H1 (cell line): ENCODE results near the gene PRDM1. TPM values are rescaled to one million over a fixed set of nuclear protein-coding genes. Genes with fewer than 3 reads are reported as not detected.

Source experiments
- CTCF ChIA-PET: fragments of 300-600 bp; sonication (Branson Sonifier 250); formaldehyde crosslinking; loops from one replicate; lab custom pipeline; 2021; ENCODE audit not compliant: partially characterized antibody; lab: Charles Lee
- POLR2A ChIA-PET: fragments of 300-600 bp; sonication (Branson Sonifier 250); formaldehyde crosslinking; loops from one replicate; lab custom pipeline; 2021; ENCODE audit warnings: inconsistent platforms; ENCODE audit not compliant: partially characterized antibody; lab: Charles Lee
- DNase-seq, 2 experiments: peaks; one replicate each; pipeline versions ENCODE4 v3.0.0 to v3.0.0-alpha.2; 2010 to 2022; ENCODE audit warnings: low spot score in 2 of 2, low read depth in 1 of 2, mixed read lengths in 1 of 2
- FAIRE-seq: peaks from 2 replicates; lab custom pipeline; 2011; peaks lifted over from hg19 to GRCh38; lab: Jason Lieb, UNC
- H2AFZ ChIP-seq: 2 replicates; pipeline ENCODE4 v1.8.1; 2012; ENCODE audit warnings: low read length, inconsistent platforms
- H2AK5ac ChIP-seq: 2 replicates; pipeline ENCODE4 v1.6.1; 2013; ENCODE audit warnings: low read depth, low read length
- H2BK120ac ChIP-seq: replicated peaks from 2 replicates; pipeline ENCODE3; 2013; ENCODE audit warnings: low read depth, low read length, inconsistent platforms
- H2BK12ac ChIP-seq: 2 replicates; pipeline ENCODE4 v1.6.1; 2013; ENCODE audit warnings: low read depth, low read length
- H2BK15ac ChIP-seq: 2 replicates; pipeline ENCODE4 v1.6.1; 2013; ENCODE audit warnings: low read length
- H2BK20ac ChIP-seq: 2 replicates; pipeline ENCODE4 v1.6.1; 2013; ENCODE audit warnings: low read length
- H2BK5ac ChIP-seq: 2 replicates; pipeline ENCODE4 v1.6.1; 2013; ENCODE audit warnings: low read depth, low read length
- H3K14ac ChIP-seq: 2 replicates; pipeline ENCODE4 v1.6.1; 2013; ENCODE audit warnings: inconsistent platforms; ENCODE audit not compliant: insufficient read length
- H3K18ac ChIP-seq: 2 replicates; pipeline ENCODE4 v1.6.1; 2013; ENCODE audit warnings: low read length; ENCODE audit errors: extremely low read depth
- H3K23ac ChIP-seq: 2 replicates; pipeline ENCODE4 v1.6.1; 2013; ENCODE audit warnings: inconsistent platforms; ENCODE audit not compliant: insufficient read length
- H3K23me2 ChIP-seq: 2 replicates; pipeline ENCODE4 v1.6.1; 2013; ENCODE audit warnings: low read depth, low read length
- H3K27ac ChIP-seq: 2 replicates; pipeline ENCODE4 v1.6.1; 2011; ENCODE audit warnings: low read depth, low read length, inconsistent platforms
- H3K27me3 ChIP-seq, 4 experiments: replicated peaks in 1 of 4; 1 replicate in 1 of 4; 2 replicates in 3 of 4; pipeline versions ENCODE4 v1.6.1 to v1.8.1; 2011 to 2013; ENCODE audit warnings: low read length in 3 of 4, mild to moderate bottlenecking in 3 of 4, inconsistent platforms in 2 of 4, mixed read lengths in 2 of 4, moderate library complexity in 1 of 4; ENCODE audit not compliant: control insufficient read depth in 3 of 4, insufficient read depth in 3 of 4; ENCODE audit errors: extremely low read depth in 1 of 4
- H3K36me3 ChIP-seq, 4 experiments: 2 replicates each; pipeline versions ENCODE4 v1.6.1 to v1.8.1; 2011 to 2013; ENCODE audit warnings: mild to moderate bottlenecking in 4 of 4, low read length in 3 of 4, moderate library complexity in 2 of 4, control low read depth in 1 of 4, inconsistent platforms in 1 of 4; ENCODE audit not compliant: insufficient read depth in 4 of 4, control insufficient read depth in 2 of 4
- H3K4ac ChIP-seq: replicated peaks from 2 replicates; pipeline ENCODE3; 2013; ENCODE audit warnings: low read length, low read depth, mixed read lengths, inconsistent platforms; ENCODE audit not compliant: insufficient read length
- H3K4me1 ChIP-seq, 4 experiments: replicated peaks in 1 of 4; 1 replicate in 1 of 4; 2 replicates in 3 of 4; pipeline versions ENCODE4 v1.6.1 to v1.8.1; 2011 to 2013; ENCODE audit warnings: low read length in 3 of 4, inconsistent platforms in 2 of 4, mixed read lengths in 1 of 4; ENCODE audit not compliant: insufficient read depth in 4 of 4, control insufficient read depth in 3 of 4
- H3K4me2 ChIP-seq, 2 experiments: 2 replicates each; pipeline versions ENCODE4 v1.6.1 to v1.8.1; 2011 to 2013; ENCODE audit warnings: low read depth in 2 of 2, low read length in 2 of 2, control low read depth in 1 of 2, inconsistent platforms in 1 of 2, mild to moderate bottlenecking in 1 of 2; ENCODE audit not compliant: insufficient read depth in 1 of 2
- H3K4me3 ChIP-seq, 4 experiments: fragments of 200-600, 300-600 bp in 1 of 4; sonication (generic), shearing (Covaris generic), sonication (Bioruptor Twin) in 1 of 4; 2 replicates each; pipeline versions ENCODE4 v1.5.1 to v1.8.1; 2011 to 2016; ENCODE audit warnings: low read length in 4 of 4, low read depth in 3 of 4, control low read depth in 2 of 4, inconsistent platforms in 2 of 4, mild to moderate bottlenecking in 2 of 4, mixed read lengths in 1 of 4, moderate library complexity in 1 of 4; ENCODE audit not compliant: insufficient read depth in 2 of 4; ENCODE audit errors: extremely low read depth in 1 of 4
- H3K56ac ChIP-seq: replicated peaks from 2 replicates; pipeline ENCODE3; 2013; ENCODE audit warnings: low read depth, mild to moderate bottlenecking, mixed read lengths, low read length, inconsistent platforms; ENCODE audit not compliant: insufficient read length
- H3K79me1 ChIP-seq: 2 replicates; pipeline ENCODE4 v1.6.1; 2013; ENCODE audit warnings: low read depth, low read length, control low read depth
- H3K79me2 ChIP-seq, 2 experiments: 2 replicates each; pipeline versions ENCODE4 v1.6.1 to v1.8.1; 2012 to 2013; ENCODE audit warnings: low read length in 2 of 2, mild to moderate bottlenecking in 2 of 2, inconsistent platforms in 1 of 2; ENCODE audit not compliant: insufficient read depth in 2 of 2, control insufficient read depth in 1 of 2
- H3K9ac ChIP-seq, 4 experiments: replicated peaks in 1 of 4; 1 replicate in 1 of 4; 2 replicates in 3 of 4; pipeline versions ENCODE4 v1.6.1 to v1.8.1; 2011 to 2013; ENCODE audit warnings: low read depth in 3 of 4, low read length in 3 of 4, control low read depth in 2 of 4, mild to moderate bottlenecking in 2 of 4, moderate library complexity in 2 of 4, inconsistent platforms in 1 of 4; ENCODE audit errors: extremely low read depth in 1 of 4
- H3K9me3 ChIP-seq, 2 experiments: 2 replicates each; pipeline versions ENCODE4 v1.6.1 to v1.8.1; 2012 to 2013; ENCODE audit warnings: mild to moderate bottlenecking in 2 of 2, moderate library complexity in 2 of 2, control low read depth in 1 of 2, inconsistent platforms in 1 of 2, low read depth in 1 of 2, low read length in 1 of 2, mixed read lengths in 1 of 2; ENCODE audit not compliant: insufficient read depth in 2 of 2
- H4K20me1 ChIP-seq, 2 experiments: replicated peaks in 1 of 2; 2 replicates each; pipeline versions ENCODE3 to v1.8.1; 2011 to 2013; ENCODE audit warnings: inconsistent platforms in 2 of 2, low read length in 2 of 2, mild to moderate bottlenecking in 1 of 2; ENCODE audit not compliant: insufficient read depth in 2 of 2, control insufficient read depth in 1 of 2
- H4K5ac ChIP-seq: 2 replicates; pipeline ENCODE4 v1.6.1; 2013; ENCODE audit warnings: low read length, low read depth, mixed read lengths, inconsistent platforms; ENCODE audit not compliant: insufficient read length
- H4K8ac ChIP-seq: 2 replicates; pipeline ENCODE4 v1.8.0; 2013; ENCODE audit warnings: mild to moderate bottlenecking, moderate library complexity, low read length, inconsistent platforms; ENCODE audit not compliant: insufficient read depth; ENCODE audit errors: extremely low read depth
- H4K91ac ChIP-seq: replicated peaks from 2 replicates; pipeline ENCODE3; 2013; ENCODE audit warnings: low read length, mixed read lengths, inconsistent platforms; ENCODE audit not compliant: insufficient read length
- BACH1 ChIP-seq: IDR thresholded peaks from 2 replicates; pipeline ENCODE4 v1.6.1; 2012; ENCODE audit warnings: low read length, improper control_type of control experiment
- EZH2 ChIP-seq: fragments of 200-600 bp; sonication (generic); IDR thresholded peaks from 2 replicates; pipeline ENCODE4 v1.7.1; 2012; ENCODE audit warnings: low read depth, mild to moderate bottlenecking, moderate library complexity, low read length, inconsistent platforms; ENCODE audit not compliant: severe bottlenecking
- JUND ChIP-seq: IDR thresholded peaks from 2 replicates; pipeline ENCODE4 v1.6.1; 2011; ENCODE audit warnings: mild to moderate bottlenecking, improper control_type of control experiment, low read length
- KDM4A ChIP-seq: IDR thresholded peaks from one replicate; pipeline ENCODE4 v1.7.1; 2012; ENCODE audit warnings: low read depth, mild to moderate bottlenecking, moderate library complexity, low read length, inconsistent platforms; ENCODE audit not compliant: severe bottlenecking
- KDM5A ChIP-seq: fragments of 200-600 bp; IDR thresholded peaks from 2 replicates; pipeline ENCODE4 v1.7.1; 2012; ENCODE audit warnings: mild to moderate bottlenecking, low read length, inconsistent platforms, mixed read lengths
- POLR2A ChIP-seq, 2 experiments: IDR thresholded peaks; 1 replicate in 1 of 2; 2 replicates in 1 of 2; pipeline ENCODE4 v1.6.1; 2011; ENCODE audit warnings: low read depth in 2 of 2, low read length in 2 of 2, mild to moderate bottlenecking in 2 of 2; ENCODE audit errors: control extremely low read depth in 1 of 2
- POLR2AphosphoS5 ChIP-seq: IDR thresholded peaks from 2 replicates; pipeline ENCODE4 v1.6.1; 2011; ENCODE audit warnings: low read depth, low read length
- SIRT6 ChIP-seq: IDR thresholded peaks from one replicate; pipeline ENCODE4 v1.7.1; 2012; ENCODE audit warnings: low read length, inconsistent platforms
- SRF ChIP-seq: IDR thresholded peaks from 2 replicates; pipeline ENCODE4 v1.6.1; 2011; ENCODE audit warnings: mild to moderate bottlenecking, low read depth, low read length, moderate library complexity
- WGBS, 2 experiments: shearing (Covaris generic) in 1 of 2; methylation state at CpG; one replicate each; pipeline versions ENCODE4 v1.1.6 to v1.1.7; 2013 to 2015; ENCODE audit warnings: low lambda C conversion rate in 2 of 2, mixed read lengths in 2 of 2, inconsistent platforms in 1 of 2, low coverage in 1 of 2, missing lambda C conversion rate in 1 of 2; ENCODE audit not compliant: insufficient replicate concordance in 2 of 2, insufficient coverage in 1 of 2, insufficient read length in 1 of 2; ENCODE audit errors: extremely low coverage in 1 of 2, missing lambda C conversion rate in 1 of 2; 5-methylcytosine and 5-hydroxymethylcytosine counted together
- polyA plus RNA-seq, 7 experiments: library from polyadenylated mRNA; depleted of rRNA in 3 of 7; stranded (reverse) in 5 of 7; unstranded in 2 of 7; fragments of >200 nt in 5 of 7; fragments of 200-250 nt in 2 of 7; gene quantifications; 1 replicate in 5 of 7; 2 replicates in 1 of 7; 4 replicates in 1 of 7; pipeline versions ENCODE4 v1.2.1 to v1.2.3, GENCODE V29; 2011 to 2013; ENCODE audit warnings: missing spikeins in 2 of 7, mixed read lengths in 2 of 7
- total RNA-seq: library from RNA; stranded (reverse); fragmentation: NEBNext Ultra II Directional; extraction: Animal tissue kit (Norgen Biotek cat#: 25700); gene quantifications from 2 replicates; pipeline ENCODE4 v1.2.1, GENCODE V29; 2021

Gene PRDM1
- total and polyA plus RNA-seq, 2 of the 8 experiments (the other 6 are each of a cell fraction or from before 2014, with no cell fraction given): 0.21 to 0.74 TPM

- Histone ChIP-seq H3K27me3 (peaks cover 0 to 1% (median 0%) of the 10 kb centered on the region in 4 experiments; a peak in 1 of 7 replicates), H2BK12ac (no peak overlapping the region), H3K79me2 (no peaks in the 10 kb centered on the region), H3K4me2 (no peak overlapping the region), H3K18ac (no peak overlapping the region), H2BK20ac (no peak overlapping the region), H3K4me3 (no peak overlapping the region), H2AK5ac (no peak overlapping the region), H4K20me1 (no peaks in the 10 kb centered on the region), H3K9ac (no peak overlapping the region), H3K4ac (no peak overlapping the region), H3K4me1 (peaks cover 0 to 3% (median 0%) of the 10 kb centered on the region in 4 experiments; a peak in 1 of 7 replicates), H2BK5ac (no peak overlapping the region), H3K9me3 (no peaks in the 10 kb centered on the region), H3K23ac (no peak overlapping the region), H2BK120ac (no peak overlapping the region), H3K14ac (no peak overlapping the region), H2BK15ac (no peak overlapping the region), H3K27ac (no peak overlapping the region), H4K91ac (no peak overlapping the region), H3K23me2 (no peaks in the 10 kb centered on the region), H2AFZ (no peak overlapping the region), H3K79me1 (no peaks in the 10 kb centered on the region), H3K56ac (no peak overlapping the region), H4K5ac (no peak overlapping the region), H4K8ac (no peak overlapping the region), H3K36me3 (no peaks in the 10 kb centered on the region)
- WGBS, 2 experiments: 86% methylated on average over 6 of the region's 6 CpGs; no CpG with 5 or more reads in 1 of the 2 experiments
- ChIA-PET POLR2A (no interaction called here), CTCF (no interaction called here)
- DNase-seq: no peak
- no peak for FAIRE-seq
- TF ChIP-seq EZH2: no peak
- TF ChIP-seq SRF: no peak
- TF ChIP-seq KDM4A: no peak
- TF ChIP-seq BACH1: no peak
- no peak for TF ChIP-seq POLR2A (IDR thresholded peaks at IDR 0.05; ENCODE audit: control extremely low read depth in 1 of 2, low read depth in 2 of 2, low read length in 2 of 2)
- TF ChIP-seq POLR2AphosphoS5: no peak
- TF ChIP-seq SIRT6: no peak
- TF ChIP-seq JUND: no peak
- TF ChIP-seq KDM5A: no peak
Observed at GRCh38 chr6:106133040-106133439, 46.9 kb downstream of the PRDM1 start.
